ENCODE data around the gene BAZ1B. TPM values are rescaled to one million over a fixed set of nuclear protein-coding genes. Genes with fewer than 3 reads are reported as not detected.

The BAZ1B gene
- total and polyA plus RNA-seq, 4 experiments from 2014 or later: 5.8 to 78.6 (median 52.2) TPM

GRCh38 chr7:73451780-73452398 is 70.2 kb downstream of the BAZ1B start:
- Histone ChIP-seq H3K4me1 (ENCODE audit: insufficient read depth, low read length) (no peaks in the 10 kb centered on the region), H3K27me3 (ENCODE audit: insufficient read depth, low read length) (no peaks in the 10 kb centered on the region), H3K36me3 (ENCODE audit: insufficient read depth, low read length) (peaks cover 49% of the 10 kb centered on the region), H3K4me3 (ENCODE audit: low read length in 2 of 2) (no peak overlapping the region), H3K9me3 (ENCODE audit: control insufficient read depth in 1 of 2, low read length in 2 of 2) (no peaks in the 10 kb centered on the region), H3K27ac (ENCODE audit: low read depth, low read length) (no peak overlapping the region)
- Mint-ChIP-seq H3K4me1 (peaks cover 0 to 7% (median 7%) of the 10 kb centered on the region in 4 donors), H3K9me3 (no peaks in the 10 kb centered on the region), H3K27me3 (no peaks in the 10 kb centered on the region), H3K27ac (peak overlapping the region in 2 of 7 donors; percentile 52 to 64), H3K36me3 (peaks cover 46 to 66% of the 10 kb centered on the region in 2 donors), H3K4me3 (no peak overlapping the region)
- POLR2A ChIA-PET (ENCODE audit: partially characterized antibody): no interaction called here
- CTCF ChIA-PET (ENCODE audit: partially characterized antibody): interaction anchor here (0.6 to 2.7 kb wide), 21 partner anchors 9 to 627 kb away, joined by 3 to 39 read pairs (median 4); no protein-coding TSS in a partner anchor
- DNase-seq: peak in 4 of 5 donors; percentile 56 to 60 (median 57)
- intact Hi-C loops (cut with micrococcal nuclease): loop anchor here (1.0 to 10.0 kb wide), 3 partner anchors 128 to 625 kb away; no protein-coding TSS in a partner anchor

DNA sequence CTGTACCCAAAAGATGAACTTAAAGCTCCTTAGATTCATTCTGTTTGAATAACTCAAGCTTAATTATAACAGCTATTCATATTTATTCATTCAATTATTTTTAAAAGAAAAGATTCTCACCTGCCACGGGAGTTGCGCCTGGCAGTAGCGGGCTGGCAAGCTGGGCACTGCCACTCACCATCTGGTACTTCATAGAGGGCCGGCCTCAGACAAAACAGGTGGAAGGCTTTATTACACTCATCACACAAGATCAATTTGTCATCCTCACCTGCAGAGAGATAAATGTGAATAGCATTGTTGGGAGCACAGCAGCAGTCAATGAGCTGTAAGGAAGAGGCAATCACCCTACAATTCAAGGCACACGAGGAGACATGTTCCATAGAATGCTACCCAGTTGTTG is 72.7 kb downstream of the BAZ1B start:
- CTCF ChIA-PET (ENCODE audit: partially characterized antibody): interaction anchor here (1.0 kb wide), 1 partner anchor 534 kb away, joined by 3 read pairs; no protein-coding TSS in a partner anchor
- POLR2A ChIA-PET (ENCODE audit: partially characterized antibody): no interaction called here

GRCh38 chr7:73448609-73449008 is 73.5 kb downstream of the BAZ1B start:
- Mint-ChIP-seq H3K27ac (peak overlapping the region in 4 of 7 donors; percentile 23 to 85 (median 68)), H3K4me3 (no peak overlapping the region), H3K4me1 (peaks cover 0 to 7% (median 7%) of the 10 kb centered on the region in 4 donors), H3K9me3 (no peaks in the 10 kb centered on the region), H3K27me3 (no peaks in the 10 kb centered on the region), H3K36me3 (peaks cover 63 to 82% of the 10 kb centered on the region in 2 donors)
- no peak for DNase-seq
- no peaks in the 10 kb centered on the region for H3K27me3 ChIP-seq (ENCODE audit: insufficient read depth, low read length)
- no peak overlapping the region for H3K27ac ChIP-seq (ENCODE audit: low read depth, low read length)
- intact Hi-C loops (cut with micrococcal nuclease): no loop called here
- POLR2A ChIA-PET (ENCODE audit: partially characterized antibody): no interaction called here
- H3K4me3 ChIP-seq (ENCODE audit: low read length in 2 of 2): no peak overlapping the region
- H3K36me3 ChIP-seq (ENCODE audit: insufficient read depth, low read length): peaks cover 76% of the 10 kb centered on the region
- no peaks in the 10 kb centered on the region for H3K9me3 ChIP-seq (ENCODE audit: control insufficient read depth in 1 of 2, low read length in 2 of 2)
- CTCF ChIA-PET (ENCODE audit: partially characterized antibody): interaction anchor here (0.8 to 1.0 kb wide), 2 partner anchors 124 to 533 kb away, joined by 3 read pairs; no protein-coding TSS in a partner anchor
- H3K4me1 ChIP-seq (ENCODE audit: insufficient read depth, low read length): no peaks in the 10 kb centered on the region

More for the DNA sequence above, 72.7 kb downstream of the BAZ1B start:
- H3K27me3 ChIP-seq (ENCODE audit: insufficient read depth, low read length): no peaks in the 10 kb centered on the region
- intact Hi-C loops (cut with micrococcal nuclease): no loop called here
- H3K4me1 ChIP-seq (ENCODE audit: insufficient read depth, low read length): no peaks in the 10 kb centered on the region
- no peaks in the 10 kb centered on the region for H3K9me3 Mint-ChIP-seq
- H3K27ac Mint-ChIP-seq: peak overlapping the region in 2 of 7 donors; percentile 15 to 59
- no peak overlapping the region for H3K4me3 Mint-ChIP-seq
- no peak overlapping the region for H3K4me3 ChIP-seq (ENCODE audit: low read length in 2 of 2)
- no peak for DNase-seq
- peaks cover 60 to 75% of the 10 kb centered on the region in 2 donors for H3K36me3 Mint-ChIP-seq
- H3K4me1 Mint-ChIP-seq: peaks cover 0 to 7% (median 7%) of the 10 kb centered on the region in 4 donors
- H3K36me3 ChIP-seq (ENCODE audit: insufficient read depth, low read length): peaks cover 68% of the 10 kb centered on the region
- no peak overlapping the region for H3K27ac ChIP-seq (ENCODE audit: low read depth, low read length)
- H3K9me3 ChIP-seq (ENCODE audit: control insufficient read depth in 1 of 2, low read length in 2 of 2): no peaks in the 10 kb centered on the region
- H3K27me3 Mint-ChIP-seq: no peaks in the 10 kb centered on the region

DNA sequence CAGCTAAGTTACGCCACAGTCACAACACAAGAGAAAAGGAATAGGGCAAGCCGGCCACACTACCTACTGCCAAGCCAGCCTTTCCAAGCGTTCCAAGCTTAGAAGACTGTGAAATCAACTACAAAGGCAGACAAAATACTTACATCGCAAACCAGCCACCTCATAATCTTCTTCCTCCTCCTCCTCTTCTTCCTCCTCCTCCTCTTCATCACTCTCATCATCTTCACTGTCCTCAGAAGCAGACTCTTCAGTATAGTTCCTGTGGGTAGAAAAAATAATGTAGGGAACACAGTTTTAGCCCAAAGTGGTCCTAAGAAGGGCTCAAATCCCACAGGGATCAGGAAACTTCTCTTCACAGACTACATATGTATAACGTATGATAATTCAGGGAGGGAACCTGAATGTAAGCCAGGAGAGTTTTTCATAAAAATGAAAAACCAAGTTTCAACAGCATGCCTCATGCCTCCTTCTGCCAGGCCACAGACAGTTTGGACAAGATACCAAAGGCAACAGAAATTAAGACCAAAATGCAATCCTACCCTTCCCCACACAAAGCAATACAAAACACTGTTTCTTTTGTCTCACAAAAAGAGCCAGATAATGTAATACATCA is 74.9 kb downstream of the BAZ1B start:
- ChIA-PET CTCF (ENCODE audit: partially characterized antibody) (interaction anchor here (1.0 kb wide), 1 partner anchor 123 kb away, joined by 3 read pairs; no protein-coding TSS in a partner anchor), POLR2A (ENCODE audit: partially characterized antibody) (no interaction called here)
- H3K4me1 Mint-ChIP-seq: peaks cover 0 to 7% (median 5%) of the 10 kb centered on the region in 4 donors
- peak overlapping the region in 3 of 7 donors; percentile 34 to 89 (median 44) for H3K27ac Mint-ChIP-seq
- H3K4me3 Mint-ChIP-seq: no peak overlapping the region
- H3K36me3 Mint-ChIP-seq: peaks cover 77 to 91% of the 10 kb centered on the region in 2 donors
- Histone ChIP-seq H3K4me1 (ENCODE audit: insufficient read depth, low read length) (no peaks in the 10 kb centered on the region), H3K9me3 (ENCODE audit: control insufficient read depth in 1 of 2, low read length in 2 of 2) (no peaks in the 10 kb centered on the region), H3K27me3 (ENCODE audit: insufficient read depth, low read length) (no peaks in the 10 kb centered on the region), H3K27ac (ENCODE audit: low read depth, low read length) (no peak overlapping the region), H3K36me3 (ENCODE audit: insufficient read depth, low read length) (peaks cover 90% of the 10 kb centered on the region), H3K4me3 (ENCODE audit: low read length in 2 of 2) (no peak overlapping the region)
- DNase-seq: no peak
- H3K9me3 Mint-ChIP-seq: no peaks in the 10 kb centered on the region
- H3K27me3 Mint-ChIP-seq: no peaks in the 10 kb centered on the region
- intact Hi-C loops (cut with micrococcal nuclease): no loop called here

DNA sequence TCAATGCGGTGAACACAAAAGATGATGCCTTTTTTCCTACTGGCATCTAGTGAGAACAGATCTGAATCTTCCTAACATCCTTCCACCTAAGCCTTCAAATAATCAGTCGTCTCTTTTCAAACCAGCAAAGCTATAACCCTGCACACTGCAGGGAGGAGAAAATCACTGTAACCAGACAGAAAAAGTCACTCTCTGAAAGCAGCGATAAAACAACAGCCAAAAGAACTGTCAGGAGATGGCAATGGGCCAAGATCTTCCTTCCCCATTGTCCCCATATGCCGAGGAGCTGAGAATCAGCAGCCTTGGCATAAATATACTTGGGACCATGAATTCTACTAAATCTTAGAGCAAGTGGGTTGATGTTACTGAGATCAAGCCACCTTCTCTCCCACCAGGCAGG is 75.4 kb downstream of the BAZ1B start:
- Mint-ChIP-seq H3K27ac (peak overlapping the region in 3 of 7 donors; percentile 0 to 50 (median 34)), H3K4me1 (peaks cover 0 to 7% (median 5%) of the 10 kb centered on the region in 4 donors), H3K9me3 (no peaks in the 10 kb centered on the region), H3K4me3 (no peak overlapping the region), H3K36me3 (peaks cover 82 to 94% of the 10 kb centered on the region in 2 donors), H3K27me3 (no peaks in the 10 kb centered on the region)
- Histone ChIP-seq H3K27ac (ENCODE audit: low read depth, low read length) (no peak overlapping the region), H3K4me1 (ENCODE audit: insufficient read depth, low read length) (no peaks in the 10 kb centered on the region), H3K27me3 (ENCODE audit: insufficient read depth, low read length) (no peaks in the 10 kb centered on the region), H3K4me3 (ENCODE audit: low read length in 2 of 2) (no peak overlapping the region), H3K9me3 (ENCODE audit: control insufficient read depth in 1 of 2, low read length in 2 of 2) (no peaks in the 10 kb centered on the region), H3K36me3 (ENCODE audit: insufficient read depth, low read length) (peaks cover 94% of the 10 kb centered on the region)
- no peak for DNase-seq
- ChIA-PET POLR2A (ENCODE audit: partially characterized antibody) (no interaction called here), CTCF (ENCODE audit: partially characterized antibody) (interaction anchor here (1.0 kb wide), 1 partner anchor 123 kb away, joined by 3 read pairs; no protein-coding TSS in a partner anchor)
- intact Hi-C loops (cut with micrococcal nuclease): no loop called here

DNA sequence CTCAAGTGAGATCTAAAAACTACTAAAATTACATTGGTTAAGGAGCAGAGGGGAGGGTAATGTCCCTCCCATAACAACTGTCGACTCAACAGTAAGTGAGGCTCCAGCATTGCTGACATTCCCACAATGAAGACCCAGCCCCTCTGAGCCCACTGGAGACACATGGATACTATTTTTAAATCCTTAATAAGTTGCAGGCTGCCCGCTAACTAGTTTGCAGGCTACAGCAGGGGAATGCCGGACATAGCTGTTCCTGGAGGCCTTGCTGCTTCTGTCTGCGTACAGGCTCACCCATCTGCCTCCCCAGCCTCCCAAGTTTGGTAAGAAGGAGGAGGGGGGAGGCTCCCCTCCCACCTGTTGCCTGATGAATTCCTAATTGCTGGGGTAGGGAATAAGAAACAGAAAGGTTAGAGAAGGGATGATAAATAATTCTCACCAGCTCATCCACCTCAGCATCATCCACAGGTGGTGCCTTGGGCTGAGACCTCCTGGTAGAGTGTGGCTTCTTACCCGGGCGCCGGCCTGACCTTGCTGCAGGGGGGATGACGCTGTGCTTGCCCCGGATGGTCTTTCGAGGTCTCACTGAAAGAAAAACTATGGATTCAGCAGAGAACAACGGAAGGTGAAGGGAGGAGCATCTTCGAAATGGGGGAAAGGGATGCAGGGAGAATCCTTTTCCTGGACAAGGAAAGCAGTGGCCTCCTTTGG is 78.4 kb downstream of the BAZ1B start:
- Histone ChIP-seq H3K27me3 (ENCODE audit: insufficient read depth, low read length) (no peaks in the 10 kb centered on the region), H3K36me3 (ENCODE audit: insufficient read depth, low read length) (peaks cover 83% of the 10 kb centered on the region), H3K4me1 (ENCODE audit: insufficient read depth, low read length) (no peaks in the 10 kb centered on the region), H3K4me3 (ENCODE audit: low read length in 2 of 2) (no peak overlapping the region), H3K27ac (ENCODE audit: low read depth, low read length) (no peak overlapping the region), H3K9me3 (ENCODE audit: control insufficient read depth in 1 of 2, low read length in 2 of 2) (no peaks in the 10 kb centered on the region)
- Mint-ChIP-seq H3K27me3 (no peaks in the 10 kb centered on the region), H3K36me3 (peaks cover 72 to 88% of the 10 kb centered on the region in 2 donors), H3K9me3 (no peaks in the 10 kb centered on the region), H3K27ac (no peak overlapping the region), H3K4me3 (no peak overlapping the region), H3K4me1 (peaks cover 0 to 6% (median 2%) of the 10 kb centered on the region in 4 donors)
- intact Hi-C loops (cut with micrococcal nuclease): no loop called here
- ChIA-PET CTCF (ENCODE audit: partially characterized antibody) (interaction anchor here (1.7 to 2.1 kb wide), 2 partner anchors 8 kb away, joined by 5 to 8 read pairs; no protein-coding TSS in a partner anchor), POLR2A (ENCODE audit: partially characterized antibody) (interaction anchor here (0.7 kb wide), 1 partner anchor 199 kb away, joined by 3 read pairs; no protein-coding TSS in a partner anchor)
- DNase-seq: no peak
